ENCODE results near the gene MAN2A2.

DNA sequence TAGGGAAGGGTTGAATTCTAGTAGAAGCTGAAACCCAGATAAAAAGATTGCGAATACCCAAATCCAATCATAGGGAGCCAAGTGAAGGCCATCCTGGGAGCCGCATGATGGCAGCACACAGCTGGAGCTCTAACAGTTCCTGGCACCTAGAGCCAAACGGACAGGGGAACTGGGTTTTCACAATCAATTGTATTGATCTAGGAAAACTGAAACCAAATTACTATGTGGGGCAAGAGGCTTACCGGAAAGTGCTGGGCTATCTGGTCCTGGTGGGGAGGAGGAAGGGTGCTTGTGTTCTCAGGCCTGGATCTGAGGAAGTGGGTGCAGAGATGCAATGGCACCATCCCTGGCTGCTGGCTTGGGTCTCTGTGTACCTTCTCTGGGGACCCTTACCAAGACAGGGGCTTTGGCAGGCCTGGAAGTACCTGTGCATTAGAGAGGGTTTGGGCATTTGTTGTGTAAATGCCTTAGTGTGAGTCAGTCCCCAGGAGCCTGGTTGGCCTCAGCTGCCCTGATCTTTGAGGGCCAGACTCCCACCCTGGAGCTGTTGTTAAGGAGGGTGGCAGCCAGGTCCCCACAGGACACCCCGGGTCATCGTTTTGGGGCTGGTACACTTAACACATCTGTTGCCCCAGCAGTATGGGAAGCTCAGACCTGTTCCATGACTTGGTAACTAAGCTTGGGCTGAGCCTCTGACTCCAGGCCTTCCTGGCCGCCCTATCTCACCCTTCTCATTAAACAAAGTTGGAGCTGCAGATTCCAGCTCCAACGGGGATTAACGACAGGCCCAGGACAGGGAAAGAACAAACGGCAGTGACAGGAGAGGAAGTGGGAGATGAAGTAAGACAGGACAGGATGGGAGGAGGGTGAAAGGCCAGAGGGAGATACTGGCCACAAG lies 43.6 kb upstream of the MAN2A2 start:
- TF ChIP-seq, protein P1, sequence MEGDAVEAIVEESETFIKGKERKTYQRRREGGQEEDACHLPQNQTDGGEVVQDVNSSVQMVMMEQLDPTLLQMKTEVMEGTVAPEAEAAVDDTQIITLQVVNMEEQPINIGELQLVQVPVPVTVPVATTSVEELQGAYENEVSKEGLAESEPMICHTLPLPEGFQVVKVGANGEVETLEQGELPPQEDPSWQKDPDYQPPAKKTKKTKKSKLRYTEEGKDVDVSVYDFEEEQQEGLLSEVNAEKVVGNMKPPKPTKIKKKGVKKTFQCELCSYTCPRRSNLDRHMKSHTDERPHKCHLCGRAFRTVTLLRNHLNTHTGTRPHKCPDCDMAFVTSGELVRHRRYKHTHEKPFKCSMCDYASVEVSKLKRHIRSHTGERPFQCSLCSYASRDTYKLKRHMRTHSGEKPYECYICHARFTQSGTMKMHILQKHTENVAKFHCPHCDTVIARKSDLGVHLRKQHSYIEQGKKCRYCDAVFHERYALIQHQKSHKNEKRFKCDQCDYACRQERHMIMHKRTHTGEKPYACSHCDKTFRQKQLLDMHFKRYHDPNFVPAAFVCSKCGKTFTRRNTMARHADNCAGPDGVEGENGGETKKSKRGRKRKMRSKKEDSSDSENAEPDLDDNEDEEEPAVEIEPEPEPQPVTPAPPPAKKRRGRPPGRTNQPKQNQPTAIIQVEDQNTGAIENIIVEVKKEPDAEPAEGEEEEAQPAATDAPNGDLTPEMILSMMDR (IDR thresholded peaks at IDR 0.05; ENCODE audit: poor library complexity), result peak; percentile 4
- TF ChIP-seq EZH2phosphoT487 (IDR thresholded peaks at IDR 0.05; ENCODE audit: low read depth, severe bottlenecking, unreplicated experiment), result no peak

All from hepatocyte (in vitro differentiated cells).